Hepatocyte (in vitro differentiated cells): ENCODE results near the gene NCAPG. TPM values are rescaled to one million over a fixed set of nuclear protein-coding genes. Genes with fewer than 3 reads are reported as not detected.

Experiments used
- DNase-seq: peaks from one replicate; pipeline ENCODE4 v3.0.0-alpha.2; 2016; ENCODE audit warnings: low spot score
- H2AFZ ChIP-seq: fragments of 200-600 bp; sonication (generic); 2 replicates; pipeline ENCODE4 v1.6.0; 2016; ENCODE audit warnings: antibody characterized with exemption, mild to moderate bottlenecking
- H3K27ac ChIP-seq: fragments of 200-600 bp; sonication (generic); 2 replicates; pipeline ENCODE4 v1.5.1; 2016; ENCODE audit warnings: mild to moderate bottlenecking
- H3K27me3 ChIP-seq: fragments of 200-600 bp; sonication (generic); 2 replicates; pipeline ENCODE4 v1.6.1; 2016
- H3K36me3 ChIP-seq: fragments of 200-600 bp; sonication (generic); replicated peaks from 2 replicates; pipeline ENCODE4 v1.5.1; 2016; ENCODE audit warnings: low read depth; ENCODE audit not compliant: insufficient read depth
- H3K4me1 ChIP-seq: fragments of 200-600 bp; sonication (generic); 2 replicates; pipeline ENCODE4 v1.5.1; 2016; ENCODE audit warnings: mild to moderate bottlenecking, moderate library complexity; ENCODE audit not compliant: insufficient read depth
- H3K4me2 ChIP-seq: fragments of 200-600 bp; sonication (generic); 2 replicates; pipeline ENCODE4 v1.6.0; 2016
- H3K4me3 ChIP-seq: fragments of 200-600 bp; sonication (generic); 2 replicates; pipeline ENCODE4 v1.5.1; 2016; ENCODE audit warnings: mild to moderate bottlenecking
- H3K79me2 ChIP-seq: fragments of 200-600 bp; sonication (generic); 2 replicates; pipeline ENCODE4 v1.6.0; 2017; ENCODE audit warnings: mild to moderate bottlenecking
- H3K9me2 ChIP-seq: fragments of 200-600 bp; sonication (generic); replicated peaks from 2 replicates; pipeline ENCODE4 v1.6.0; 2017; ENCODE audit warnings: mild to moderate bottlenecking; ENCODE audit not compliant: insufficient read depth
- H3K9me3 ChIP-seq: fragments of 200-600 bp; sonication (generic); 2 replicates; pipeline ENCODE4 v1.5.1; 2016; ENCODE audit warnings: low read depth, mild to moderate bottlenecking
- H4K20me1 ChIP-seq: fragments of 200-600 bp; sonication (generic); 2 replicates; pipeline ENCODE4 v1.6.0; 2016; ENCODE audit warnings: mild to moderate bottlenecking; ENCODE audit not compliant: insufficient read depth, poor library complexity, severe bottlenecking
- CTCF ChIP-seq: fragments of 200-600 bp; sonication (generic); IDR thresholded peaks from 2 replicates; pipeline ENCODE4 v1.5.1; 2016; ENCODE audit warnings: antibody characterized with exemption, mild to moderate bottlenecking; ENCODE audit not compliant: poor library complexity
- EZH2 ChIP-seq: fragments of 200-600 bp; sonication (generic); IDR thresholded peaks from 2 replicates; pipeline ENCODE4 v1.6.1; 2016; ENCODE audit warnings: antibody characterized with exemption, mild to moderate bottlenecking, borderline replicate concordance
- EZH2phosphoT487 ChIP-seq: fragments of 200-600 bp; sonication (generic); IDR thresholded peaks from one replicate; pipeline ENCODE4 v1.6.1; 2018; ENCODE audit warnings: antibody characterized with exemption, mild to moderate bottlenecking, low read depth, moderate library complexity; ENCODE audit not compliant: unreplicated experiment, severe bottlenecking
- WGBS: methylation state at CpG from one replicate; pipeline ENCODE4 v1.1.6; 2016; ENCODE audit warnings: low lambda C conversion rate; ENCODE audit errors: missing lambda C conversion rate; 5-methylcytosine and 5-hydroxymethylcytosine counted together
- polyA plus RNA-seq: library from polyadenylated mRNA; unstranded; fragments of >200 nt; fragmentation: Nextera tagmentation; extraction: Ambion mirVana; gene quantifications from 2 replicates; pipeline ENCODE4 v1.2.1, GENCODE V29; 2016
- total RNA-seq: library from RNA; depleted of rRNA; stranded (reverse); fragments of >200 nt; gene quantifications from 2 replicates; pipeline ENCODE4 v1.2.3, GENCODE V29; 2014

NCAPG gene
- total and polyA plus RNA-seq, 2 experiments from 2014 or later = 3.3 to 11.9 TPM

- H3K27ac ChIP-seq = no peak overlapping the region
- no peak overlapping the region for H3K4me3 ChIP-seq
- H3K36me3 ChIP-seq = no peaks in the 10 kb centered on the region
- H4K20me1 ChIP-seq = no peaks in the 10 kb centered on the region
- no peak overlapping the region for H3K4me2 ChIP-seq
- H3K9me3 ChIP-seq = no peaks in the 10 kb centered on the region
- DNase-seq = no peak
- TF ChIP-seq EZH2 = no peak
- TF ChIP-seq EZH2phosphoT487 = no peak
- no peak for TF ChIP-seq CTCF
- WGBS = 97% methylated on average over 12 of the region's 12 CpGs
- no peak overlapping the region for H2AFZ ChIP-seq
- no peaks in the 10 kb centered on the region for H3K27me3 ChIP-seq
- no peaks in the 10 kb centered on the region for H3K9me2 ChIP-seq
- peaks cover 37% of the 10 kb centered on the region for H3K79me2 ChIP-seq
- no peaks in the 10 kb centered on the region for H3K4me1 ChIP-seq
These were observed 5.4 kb downstream of the NCAPG start for GRCh38 chr4:17816142-17816541.

- Histone ChIP-seq H3K27me3 (no peaks in the 10 kb centered on the region), H3K4me3 (no peak overlapping the region), H3K4me1 (no peaks in the 10 kb centered on the region), H3K9me3 (no peaks in the 10 kb centered on the region), H3K27ac (no peak overlapping the region), H4K20me1 (no peaks in the 10 kb centered on the region), H3K9me2 (no peaks in the 10 kb centered on the region), H3K79me2 (peaks cover 29% of the 10 kb centered on the region), H3K36me3 (no peaks in the 10 kb centered on the region), H3K4me2 (no peak overlapping the region), H2AFZ (no peak overlapping the region)
- TF ChIP-seq CTCF = peak; percentile 72
- TF ChIP-seq EZH2 = no peak
- no peak for TF ChIP-seq EZH2phosphoT487
- peak; percentile 74 for DNase-seq
- 75% methylated on average over 5 of the region's 5 CpGs for WGBS
These were observed 6.2 kb downstream of the NCAPG start for GRCh38 chr4:17817027-17817426.

- 94% methylated on average over 1 of the region's 1 CpG for WGBS
- no peak for TF ChIP-seq CTCF
- TF ChIP-seq EZH2phosphoT487 = no peak
- TF ChIP-seq EZH2 = no peak
- no peaks in the 10 kb centered on the region for H3K9me3 ChIP-seq
- peak overlapping the region; percentile 25 for H2AFZ ChIP-seq
- H3K27ac ChIP-seq = no peak overlapping the region
- H4K20me1 ChIP-seq = no peaks in the 10 kb centered on the region
- H3K27me3 ChIP-seq = no peaks in the 10 kb centered on the region
- H3K4me1 ChIP-seq = no peaks in the 10 kb centered on the region
- no peak overlapping the region for H3K4me3 ChIP-seq
- H3K36me3 ChIP-seq = no peaks in the 10 kb centered on the region
- H3K9me2 ChIP-seq = no peaks in the 10 kb centered on the region
- no peak overlapping the region for H3K4me2 ChIP-seq
- DNase-seq = no peak
- H3K79me2 ChIP-seq = no peaks in the 10 kb centered on the region
These were observed 13.3 kb downstream of the NCAPG start for GRCh38 chr4:17823871-17824669.
